ENCODE measurements around the gene ACOX2. TPM values are rescaled to one million over a fixed set of nuclear protein-coding genes. Genes with fewer than 3 reads are reported as not detected.

Gene ACOX2
- polyA plus RNA-seq, 2 of the 4 experiments (the other 2 are of a cell fraction) = 4.8 to 23.2 TPM

DNA sequence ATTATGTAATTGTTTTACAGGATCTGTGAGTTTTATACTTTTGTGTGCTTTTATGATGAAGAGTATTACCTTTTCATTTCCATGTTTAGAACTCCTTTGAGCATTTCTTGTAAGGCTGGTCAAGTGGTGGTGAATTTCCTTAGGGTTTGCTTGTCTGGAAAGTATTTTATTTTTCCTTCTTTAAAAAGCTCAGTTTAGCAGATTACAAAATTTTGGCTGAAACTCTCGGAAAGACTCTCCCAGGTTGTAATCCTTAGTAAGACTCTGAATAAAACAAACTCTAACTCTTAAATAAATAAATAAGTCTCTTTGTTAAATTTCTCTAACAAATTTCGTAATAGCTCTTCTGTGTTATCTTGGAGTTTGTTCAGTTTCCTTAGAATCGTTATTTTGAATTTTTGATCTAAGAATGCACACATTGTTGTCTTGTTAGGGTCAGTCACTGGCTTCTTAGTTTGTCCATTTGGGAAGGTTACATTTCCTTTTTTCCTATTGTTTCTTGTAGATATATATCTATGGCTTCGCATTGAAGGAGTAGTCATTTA, 14.7 kb upstream of the ACOX2 start:
- ATAC-seq (no peak), FAIRE-seq (no peak), DNase-seq (ENCODE audit: low read depth in 1 of 2, low spot score in 1 of 2) (no peak)
- Histone ChIP-seq H3K27ac (no peak overlapping the region), H3K4me3 (no peak overlapping the region), H3K4me1 (no peaks in the 10 kb centered on the region), H3K9me3 (0 out of 3 replicates have a peak, but pooled peaks cover 5% of the 10 kb centered on the region), H3K4me2 (no peak overlapping the region)
- CTCF ChIA-PET = interaction anchor here (1.0 to 1.6 kb wide), 3 partner anchors 9 to 16 kb away, joined by 3 to 4 read pairs (median 4); no protein-coding TSS in a partner anchor
- WGBS (ENCODE audit: missing lambda C conversion rate) = 28% methylated on average over 4 of the region's 4 CpGs
- POLR2A ChIA-PET = no interaction called here
- TF ChIP-seq ZFP36 (IDR thresholded peaks at IDR 0.05; ENCODE audit: borderline replicate concordance, partially characterized antibody) (no peak), FOSB (CRISPR knock-in tag; IDR thresholded peaks at IDR 0.05) (no peak), TFCP2L1 (CRISPR knock-in tag; IDR thresholded peaks at IDR 0.05) (no peak), POLR2A (IDR thresholded peaks at IDR 0.05; ENCODE audit: low read length) (no peak), FOSL2 (IDR thresholded peaks at IDR 0.05) (no peak), FOSL2 (CRISPR knock-in tag; IDR thresholded peaks at IDR 0.05) (no peak), HOXB13 (CRISPR knock-in tag; IDR thresholded peaks at IDR 0.05; ENCODE audit: low read depth) (no peak), NR3C1 (IDR thresholded peaks at IDR 0.05) (no peak), CEBPB (IDR thresholded peaks at IDR 0.05) (no peak), NPAS2 (CRISPR knock-in tag; IDR thresholded peaks at IDR 0.05; ENCODE audit: borderline replicate concordance) (no peak), RAD21 (conservative IDR thresholded peaks at IDR 0.05 in 1 of 2, IDR thresholded peaks at IDR 0.05 in 1 of 2) (no peak), SREBF2 (IDR thresholded peaks at IDR 0.05) (no peak), CBX8 (IDR thresholded peaks at IDR 0.05) (no peak), CHD2 (IDR thresholded peaks at IDR 0.05; ENCODE audit: low read length, partially characterized antibody) (no peak), NFE2L2 (conservative IDR thresholded peaks at IDR 0.05; ENCODE audit: low read length) (no peak), HDAC2 (IDR thresholded peaks at IDR 0.05) (no peak), MAFK (IDR thresholded peaks at IDR 0.05; ENCODE audit: partially characterized antibody) (no peak), EHF (CRISPR knock-in tag; IDR thresholded peaks at IDR 0.05) (no peak), RARB (CRISPR knock-in tag; IDR thresholded peaks at IDR 0.05) (no peak)
- TF ChIP-seq, protein P1, sequence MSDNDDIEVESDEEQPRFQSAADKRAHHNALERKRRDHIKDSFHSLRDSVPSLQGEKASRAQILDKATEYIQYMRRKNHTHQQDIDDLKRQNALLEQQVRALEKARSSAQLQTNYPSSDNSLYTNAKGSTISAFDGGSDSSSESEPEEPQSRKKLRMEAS (IDR thresholded peaks at IDR 0.05) = no peak
- TF ChIP-seq, protein P2, sequence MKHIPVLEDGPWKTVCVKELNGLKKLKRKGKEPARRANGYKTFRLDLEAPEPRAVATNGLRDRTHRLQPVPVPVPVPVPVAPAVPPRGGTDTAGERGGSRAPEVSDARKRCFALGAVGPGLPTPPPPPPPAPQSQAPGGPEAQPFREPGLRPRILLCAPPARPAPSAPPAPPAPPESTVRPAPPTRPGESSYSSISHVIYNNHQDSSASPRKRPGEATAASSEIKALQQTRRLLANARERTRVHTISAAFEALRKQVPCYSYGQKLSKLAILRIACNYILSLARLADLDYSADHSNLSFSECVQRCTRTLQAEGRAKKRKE (CRISPR knock-in tag; IDR thresholded peaks at IDR 0.05; ENCODE audit: low read depth) = no peak

DNA sequence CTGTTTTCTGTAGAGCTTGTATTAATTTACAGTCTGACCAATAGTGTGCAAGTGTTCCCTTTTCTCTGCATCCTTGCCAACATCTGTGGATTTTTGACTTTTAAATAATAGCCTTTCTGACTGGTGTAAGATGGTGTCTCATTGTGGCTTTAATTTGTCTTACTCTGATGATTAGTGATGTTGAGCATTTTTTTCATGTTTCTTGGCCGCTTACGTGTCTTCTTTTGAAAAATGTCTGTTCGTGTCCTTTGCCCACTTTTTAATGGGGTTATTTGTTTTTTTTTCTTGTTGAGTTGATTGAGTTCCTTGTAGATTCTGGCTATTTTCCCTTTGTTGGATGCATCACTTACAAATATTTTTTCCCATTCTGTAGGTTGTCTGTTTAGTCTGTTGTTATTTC, 7.6 kb upstream of the ACOX2 start:
- CTCF ChIA-PET = no interaction called here
- DNase-seq (ENCODE audit: low read depth in 1 of 2, low spot score in 1 of 2) (no peak), ATAC-seq (no peak), FAIRE-seq (no peak)
- Histone ChIP-seq H3K27ac (no peak overlapping the region), H3K4me1 (no peaks in the 10 kb centered on the region), H3K4me3 (no peak overlapping the region), H3K9me3 (no peaks in the 10 kb centered on the region), H3K4me2 (no peak overlapping the region)
- WGBS (ENCODE audit: missing lambda C conversion rate) = 66% methylated on average over 3 of the region's 3 CpGs
- POLR2A ChIA-PET = no interaction called here
- TF ChIP-seq ESRRA (IDR thresholded peaks at IDR 0.05; ENCODE audit: borderline replicate concordance, low read length) (no peak), HOXB5 (CRISPR knock-in tag; IDR thresholded peaks at IDR 0.05) (no peak), ZSCAN20 (CRISPR knock-in tag; IDR thresholded peaks at IDR 0.05) (no peak), EHMT2 (IDR thresholded peaks at IDR 0.05; ENCODE audit: low read depth) (no peak), CBX2 (IDR thresholded peaks at IDR 0.05; ENCODE audit: borderline replicate concordance, low read depth) (no peak), JUNB (IDR thresholded peaks at IDR 0.05) (no peak), FOSL2 (IDR thresholded peaks at IDR 0.05) (no peak), FOSL2 (CRISPR knock-in tag; IDR thresholded peaks at IDR 0.05) (no peak), EP300 (IDR thresholded peaks at IDR 0.05) (no peak), NR3C1 (IDR thresholded peaks at IDR 0.05) (no peak), PHF8 (IDR thresholded peaks at IDR 0.05; ENCODE audit: borderline replicate concordance, low read depth) (no peak), HOXA7 (CRISPR knock-in tag; IDR thresholded peaks at IDR 0.05) (no peak)
- TF ChIP-seq, protein P3, sequence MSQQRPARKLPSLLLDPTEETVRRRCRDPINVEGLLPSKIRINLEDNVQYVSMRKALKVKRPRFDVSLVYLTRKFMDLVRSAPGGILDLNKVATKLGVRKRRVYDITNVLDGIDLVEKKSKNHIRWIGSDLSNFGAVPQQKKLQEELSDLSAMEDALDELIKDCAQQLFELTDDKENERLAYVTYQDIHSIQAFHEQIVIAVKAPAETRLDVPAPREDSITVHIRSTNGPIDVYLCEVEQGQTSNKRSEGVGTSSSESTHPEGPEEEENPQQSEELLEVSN (IDR thresholded peaks at IDR 0.05; ENCODE audit: borderline replicate concordance, low read depth) = no peak
- TF ChIP-seq, protein P4, sequence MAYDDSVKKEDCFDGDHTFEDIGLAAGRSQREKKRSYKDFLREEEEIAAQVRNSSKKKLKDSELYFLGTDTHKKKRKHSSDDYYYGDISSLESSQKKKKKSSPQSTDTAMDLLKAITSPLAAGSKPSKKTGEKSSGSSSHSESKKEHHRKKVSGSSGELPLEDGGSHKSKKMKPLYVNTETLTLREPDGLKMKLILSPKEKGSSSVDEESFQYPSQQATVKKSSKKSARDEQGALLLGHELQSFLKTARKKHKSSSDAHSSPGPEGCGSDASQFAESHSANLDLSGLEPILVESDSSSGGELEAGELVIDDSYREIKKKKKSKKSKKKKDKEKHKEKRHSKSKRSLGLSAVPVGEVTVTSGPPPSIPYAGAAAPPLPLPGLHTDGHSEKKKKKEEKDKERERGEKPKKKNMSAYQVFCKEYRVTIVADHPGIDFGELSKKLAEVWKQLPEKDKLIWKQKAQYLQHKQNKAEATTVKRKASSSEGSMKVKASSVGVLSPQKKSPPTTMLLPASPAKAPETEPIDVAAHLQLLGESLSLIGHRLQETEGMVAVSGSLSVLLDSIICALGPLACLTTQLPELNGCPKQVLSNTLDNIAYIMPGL (CRISPR knock-in tag; IDR thresholded peaks at IDR 0.05; ENCODE audit: borderline replicate concordance) = no peak
- TF ChIP-seq, protein P5, sequence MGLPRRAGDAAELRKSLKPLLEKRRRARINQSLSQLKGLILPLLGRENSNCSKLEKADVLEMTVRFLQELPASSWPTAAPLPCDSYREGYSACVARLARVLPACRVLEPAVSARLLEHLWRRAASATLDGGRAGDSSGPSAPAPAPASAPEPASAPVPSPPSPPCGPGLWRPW (IDR thresholded peaks at IDR 0.05) = no peak
- TF ChIP-seq, protein P6, sequence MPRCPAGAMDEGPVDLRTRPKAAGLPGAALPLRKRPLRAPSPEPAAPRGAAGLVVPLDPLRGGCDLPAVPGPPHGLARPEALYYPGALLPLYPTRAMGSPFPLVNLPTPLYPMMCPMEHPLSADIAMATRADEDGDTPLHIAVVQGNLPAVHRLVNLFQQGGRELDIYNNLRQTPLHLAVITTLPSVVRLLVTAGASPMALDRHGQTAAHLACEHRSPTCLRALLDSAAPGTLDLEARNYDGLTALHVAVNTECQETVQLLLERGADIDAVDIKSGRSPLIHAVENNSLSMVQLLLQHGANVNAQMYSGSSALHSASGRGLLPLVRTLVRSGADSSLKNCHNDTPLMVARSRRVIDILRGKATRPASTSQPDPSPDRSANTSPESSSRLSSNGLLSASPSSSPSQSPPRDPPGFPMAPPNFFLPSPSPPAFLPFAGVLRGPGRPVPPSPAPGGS (IDR thresholded peaks at IDR 0.05) = no peak
- TF ChIP-seq, protein P7, sequence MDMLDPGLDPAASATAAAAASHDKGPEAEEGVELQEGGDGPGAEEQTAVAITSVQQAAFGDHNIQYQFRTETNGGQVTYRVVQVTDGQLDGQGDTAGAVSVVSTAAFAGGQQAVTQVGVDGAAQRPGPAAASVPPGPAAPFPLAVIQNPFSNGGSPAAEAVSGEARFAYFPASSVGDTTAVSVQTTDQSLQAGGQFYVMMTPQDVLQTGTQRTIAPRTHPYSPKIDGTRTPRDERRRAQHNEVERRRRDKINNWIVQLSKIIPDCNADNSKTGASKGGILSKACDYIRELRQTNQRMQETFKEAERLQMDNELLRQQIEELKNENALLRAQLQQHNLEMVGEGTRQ (IDR thresholded peaks at IDR 0.05) = no peak
- TF ChIP-seq, protein P2 (CRISPR knock-in tag; IDR thresholded peaks at IDR 0.05; ENCODE audit: low read depth) = no peak
